ENCODE measurements around the gene PTAFR.

The PTAFR gene

DNA sequence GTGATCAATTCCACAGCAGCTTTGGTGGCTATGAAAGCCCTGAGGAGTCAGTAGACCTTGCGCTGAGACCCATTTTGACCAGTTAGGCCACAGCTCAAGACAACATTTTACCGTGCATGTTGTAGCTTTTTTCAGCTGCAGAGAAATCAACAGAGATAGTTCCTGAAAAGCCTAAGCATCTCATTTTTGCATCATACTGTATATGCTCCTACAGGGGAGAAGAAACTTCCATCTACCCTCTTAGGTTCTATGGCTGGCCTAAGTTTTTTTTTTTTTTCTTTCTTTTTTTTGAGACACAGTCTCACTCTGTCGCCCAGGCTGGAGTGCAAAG lies 63.3 kb downstream of the PTAFR start:
- no peak for TF ChIP-seq POLR2AphosphoS5 (IDR thresholded peaks at IDR 0.05; ENCODE audit: low read depth, low read length)
- no peak for TF ChIP-seq TAF1 (IDR thresholded peaks at IDR 0.05; ENCODE audit: borderline replicate concordance, insufficient read depth, low read length)
- no peak for TF ChIP-seq SIN3A (IDR thresholded peaks at IDR 0.05; ENCODE audit: borderline replicate concordance, insufficient read depth, low read length)

DNA sequence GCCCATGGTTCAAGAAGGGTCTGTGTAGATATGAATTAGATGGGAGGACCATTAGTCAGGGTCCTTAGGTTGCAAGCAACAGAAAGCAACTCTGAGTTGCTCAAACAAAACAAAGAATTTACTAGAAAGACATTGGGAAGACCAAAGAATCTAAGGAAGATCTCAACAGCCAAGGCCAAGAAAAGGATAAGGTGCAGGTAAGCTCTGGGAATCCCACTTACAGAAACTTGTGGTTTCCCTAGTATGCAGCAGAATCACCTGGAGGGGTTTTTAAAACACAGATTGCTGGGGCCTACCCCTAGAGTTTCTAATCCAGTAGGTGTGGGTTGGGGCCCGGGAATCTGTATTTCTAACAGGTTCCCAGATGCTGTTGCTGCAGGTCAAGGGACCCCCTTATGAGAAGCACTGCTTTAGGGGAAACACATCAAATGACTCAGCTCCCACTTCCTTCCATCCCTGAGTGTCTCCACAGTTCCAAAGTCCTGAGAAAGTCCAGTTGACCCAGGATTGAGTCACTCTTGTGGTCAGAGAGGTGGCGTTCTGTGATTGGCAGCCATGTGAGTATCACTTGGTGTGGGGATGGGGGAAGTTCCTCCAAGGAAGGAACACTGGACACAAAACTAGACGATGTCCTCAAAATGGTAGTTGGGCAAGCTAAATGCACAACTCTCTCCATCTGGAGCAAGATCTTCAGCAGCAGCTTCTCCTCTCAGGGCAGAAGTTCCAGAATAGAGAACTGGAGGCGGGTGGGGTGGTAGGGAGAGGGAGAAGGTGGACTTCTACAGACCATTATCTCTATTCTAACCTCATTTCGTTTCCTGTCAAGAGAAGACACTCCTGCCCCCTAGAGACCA lies 63.9 kb downstream of the PTAFR start:
- TF ChIP-seq TAF1 (IDR thresholded peaks at IDR 0.05; ENCODE audit: borderline replicate concordance, insufficient read depth, low read length) (no peak), POLR2AphosphoS5 (IDR thresholded peaks at IDR 0.05; ENCODE audit: low read depth, low read length) (no peak), SIN3A (IDR thresholded peaks at IDR 0.05; ENCODE audit: borderline replicate concordance, insufficient read depth, low read length) (no peak), FOXP2 (optimal IDR thresholded peaks at IDR 0.05; ENCODE audit: borderline replicate concordance, extremely low read depth, extremely low read length, insufficient read depth) (no peak)
- TF ChIP-seq, protein P1, sequence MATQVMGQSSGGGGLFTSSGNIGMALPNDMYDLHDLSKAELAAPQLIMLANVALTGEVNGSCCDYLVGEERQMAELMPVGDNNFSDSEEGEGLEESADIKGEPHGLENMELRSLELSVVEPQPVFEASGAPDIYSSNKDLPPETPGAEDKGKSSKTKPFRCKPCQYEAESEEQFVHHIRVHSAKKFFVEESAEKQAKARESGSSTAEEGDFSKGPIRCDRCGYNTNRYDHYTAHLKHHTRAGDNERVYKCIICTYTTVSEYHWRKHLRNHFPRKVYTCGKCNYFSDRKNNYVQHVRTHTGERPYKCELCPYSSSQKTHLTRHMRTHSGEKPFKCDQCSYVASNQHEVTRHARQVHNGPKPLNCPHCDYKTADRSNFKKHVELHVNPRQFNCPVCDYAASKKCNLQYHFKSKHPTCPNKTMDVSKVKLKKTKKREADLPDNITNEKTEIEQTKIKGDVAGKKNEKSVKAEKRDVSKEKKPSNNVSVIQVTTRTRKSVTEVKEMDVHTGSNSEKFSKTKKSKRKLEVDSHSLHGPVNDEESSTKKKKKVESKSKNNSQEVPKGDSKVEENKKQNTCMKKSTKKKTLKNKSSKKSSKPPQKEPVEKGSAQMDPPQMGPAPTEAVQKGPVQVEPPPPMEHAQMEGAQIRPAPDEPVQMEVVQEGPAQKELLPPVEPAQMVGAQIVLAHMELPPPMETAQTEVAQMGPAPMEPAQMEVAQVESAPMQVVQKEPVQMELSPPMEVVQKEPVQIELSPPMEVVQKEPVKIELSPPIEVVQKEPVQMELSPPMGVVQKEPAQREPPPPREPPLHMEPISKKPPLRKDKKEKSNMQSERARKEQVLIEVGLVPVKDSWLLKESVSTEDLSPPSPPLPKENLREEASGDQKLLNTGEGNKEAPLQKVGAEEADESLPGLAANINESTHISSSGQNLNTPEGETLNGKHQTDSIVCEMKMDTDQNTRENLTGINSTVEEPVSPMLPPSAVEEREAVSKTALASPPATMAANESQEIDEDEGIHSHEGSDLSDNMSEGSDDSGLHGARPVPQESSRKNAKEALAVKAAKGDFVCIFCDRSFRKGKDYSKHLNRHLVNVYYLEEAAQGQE (IDR thresholded peaks at IDR 0.05; ENCODE audit: insufficient read depth in 1 of 2, low read depth in 2 of 2, low read length in 2 of 2) = no peak

DNA sequence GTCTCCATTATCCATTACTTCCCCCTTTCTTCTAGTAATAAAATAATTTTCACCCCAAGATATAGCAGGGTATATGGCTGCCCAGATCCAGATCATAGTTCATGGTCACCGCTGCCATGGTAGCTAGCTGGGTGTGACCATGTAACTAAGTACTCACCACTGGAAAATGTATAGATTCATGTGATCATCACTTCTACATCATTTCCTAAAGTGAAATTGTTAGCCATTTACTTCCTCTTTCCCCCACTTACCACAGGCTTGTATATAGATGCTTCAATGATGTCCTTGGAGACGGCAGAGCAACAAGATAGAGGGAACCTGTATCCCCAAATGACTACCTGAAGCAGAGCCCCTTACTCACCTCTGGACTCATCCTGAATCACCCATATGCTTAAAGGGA lies 65.3 kb downstream of the PTAFR start:
- TF ChIP-seq FOXP2 (optimal IDR thresholded peaks at IDR 0.05; ENCODE audit: borderline replicate concordance, extremely low read depth, extremely low read length, insufficient read depth) = no peak
- no peak for TF ChIP-seq TAF1 (IDR thresholded peaks at IDR 0.05; ENCODE audit: borderline replicate concordance, insufficient read depth, low read length)
- TF ChIP-seq POLR2AphosphoS5 (IDR thresholded peaks at IDR 0.05; ENCODE audit: low read depth, low read length) = no peak
- TF ChIP-seq, protein P1 (IDR thresholded peaks at IDR 0.05; ENCODE audit: insufficient read depth in 1 of 2, low read depth in 2 of 2, low read length in 2 of 2) = no peak

DNA sequence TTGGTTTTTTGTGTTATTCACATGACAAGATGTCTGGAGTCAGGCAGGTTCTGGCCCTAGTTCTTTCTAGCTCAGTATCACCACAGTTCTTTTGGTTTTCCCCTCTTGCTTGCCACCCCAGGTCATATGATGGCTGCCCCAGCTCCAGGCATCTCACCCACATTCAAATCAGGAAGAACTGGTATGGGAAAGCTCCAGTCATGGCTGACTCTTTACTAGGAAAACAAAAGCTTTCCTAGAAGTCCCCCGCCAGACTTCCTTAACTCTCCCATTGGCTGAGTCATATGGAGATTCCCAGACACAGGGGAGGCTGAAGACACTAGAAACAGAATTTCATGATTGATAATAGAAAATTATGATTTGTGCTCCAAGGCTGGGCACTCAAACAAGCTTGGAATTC lies 65.9 kb downstream of the PTAFR start:
- TF ChIP-seq TAF1 (IDR thresholded peaks at IDR 0.05; ENCODE audit: borderline replicate concordance, insufficient read depth, low read length) = no peak
- no peak for TF ChIP-seq SIN3A (IDR thresholded peaks at IDR 0.05; ENCODE audit: borderline replicate concordance, insufficient read depth, low read length)
- TF ChIP-seq, protein P1 (IDR thresholded peaks at IDR 0.05; ENCODE audit: insufficient read depth in 1 of 2, low read depth in 2 of 2, low read length in 2 of 2) = no peak
- TF ChIP-seq POLR2AphosphoS5 (IDR thresholded peaks at IDR 0.05; ENCODE audit: low read depth, low read length) = no peak
- TF ChIP-seq FOXP2 (optimal IDR thresholded peaks at IDR 0.05; ENCODE audit: borderline replicate concordance, extremely low read depth, extremely low read length, insufficient read depth) = no peak

DNA sequence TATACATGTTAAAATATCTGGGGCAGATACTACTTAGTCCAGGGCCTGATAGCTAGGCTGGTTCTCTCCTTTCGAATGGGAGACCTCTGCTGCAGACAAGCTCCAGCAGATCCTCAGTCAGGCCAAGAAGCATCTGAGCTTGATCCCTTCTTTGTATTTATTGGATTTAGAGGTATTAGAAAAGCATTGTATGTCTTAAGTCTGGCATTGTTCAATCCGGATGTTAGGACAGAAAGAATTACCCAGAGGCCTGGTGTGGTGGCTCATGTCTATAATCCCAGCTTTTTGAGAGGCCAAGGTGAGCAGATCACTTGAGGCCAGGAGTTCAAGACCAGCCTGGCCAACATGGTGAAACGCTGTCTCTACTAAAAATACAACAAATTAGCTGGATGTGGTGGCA lies 66.9 kb downstream of the PTAFR start:
- TF ChIP-seq POLR2AphosphoS5 (IDR thresholded peaks at IDR 0.05; ENCODE audit: low read depth, low read length) = no peak
- TF ChIP-seq SIN3A (IDR thresholded peaks at IDR 0.05; ENCODE audit: borderline replicate concordance, insufficient read depth, low read length) = no peak
- TF ChIP-seq, protein P1 (IDR thresholded peaks at IDR 0.05; ENCODE audit: insufficient read depth in 1 of 2, low read depth in 2 of 2, low read length in 2 of 2) = no peak
- no peak for TF ChIP-seq TAF1 (IDR thresholded peaks at IDR 0.05; ENCODE audit: borderline replicate concordance, insufficient read depth, low read length)
- no peak for TF ChIP-seq FOXP2 (optimal IDR thresholded peaks at IDR 0.05; ENCODE audit: borderline replicate concordance, extremely low read depth, extremely low read length, insufficient read depth)
